ENCODE results near the gene PHKA1. TPM values are rescaled to one million over a fixed set of nuclear protein-coding genes. Genes with fewer than 3 reads are reported as not detected.

Gene PHKA1
- total RNA-seq, 1 experiment from 2014 or later: 15.3 TPM

GRCh38 chrX:72568406-72569092 lies 145.6 kb downstream of the PHKA1 start (continued):
- no peak for TF ChIP-seq SRF (IDR thresholded peaks at IDR 0.05; ENCODE audit: low read depth)
- no peak for TF ChIP-seq TCF7L2 (IDR thresholded peaks at IDR 0.05; ENCODE audit: borderline replicate concordance, extremely low read depth, insufficient read depth, insufficient read length)
- no peak for TF ChIP-seq ATF3 (IDR thresholded peaks at IDR 0.05)
- TF ChIP-seq RAD21 (IDR thresholded peaks at IDR 0.05; ENCODE audit: low read depth): no peak
- TF ChIP-seq YY1 (IDR thresholded peaks at IDR 0.05; ENCODE audit: extremely low read depth, insufficient replicate concordance, low read depth, low read length): no peak

GRCh38 chrX:72566448-72566847 lies 147.7 kb downstream of the PHKA1 start:
- H3K4me1 ChIP-seq (ENCODE audit: control insufficient read depth in 1 of 2, insufficient read depth in 2 of 2, low read length in 2 of 2): no peaks in the 10 kb centered on the region
- no peaks in the 10 kb centered on the region for H4K20me1 ChIP-seq (ENCODE audit: insufficient read depth)
- H3K9ac ChIP-seq (ENCODE audit: low read length): no peak overlapping the region
- DNase-seq (ENCODE audit: low read depth, low spot score): no peak
- no peak overlapping the region for H3K4me3 ChIP-seq (replicated peaks in 1 of 2; ENCODE audit: low read depth in 1 of 2, low read length in 2 of 2)
- no peak overlapping the region for H2AFZ ChIP-seq (ENCODE audit: low read depth, low read length, poor library complexity, severe bottlenecking)
- BruUV-seq (replicated peaks): no TSS peak
- no peaks in the 10 kb centered on the region for H3K9me2 ChIP-seq (ENCODE audit: insufficient read depth)
- peaks cover 0 to 6% of the 10 kb centered on the region in 2 experiments; a peak in 2 of 4 replicates for H3K36me3 ChIP-seq (ENCODE audit: control insufficient read depth in 1 of 2, insufficient read depth in 2 of 2, low read length in 2 of 2)
- RAD21 ChIA-PET (ENCODE audit: low non-redundant PET in 1 of 2, low total read pairs in 2 of 2, uncharacterized antibody in 2 of 2, unreplicated experiment in 2 of 2): no interaction called here
- CTCF ChIA-PET: no interaction called here
- no peak overlapping the region for H3K4me2 ChIP-seq (ENCODE audit: low read length)
- ATAC-seq: no peak
- no peaks in the 10 kb centered on the region for H3K27me3 ChIP-seq (ENCODE audit: insufficient read depth, low read length)
- H3K9me3 ChIP-seq (ENCODE audit: control insufficient read depth in 1 of 2, insufficient read depth in 1 of 2, low read depth in 1 of 2, low read length in 2 of 2): no peaks in the 10 kb centered on the region
- intact Hi-C loops (cut with micrococcal nuclease): no loop called here
- POLR2A ChIA-PET: no interaction called here
- no peak overlapping the region for H3K27ac ChIP-seq (ENCODE audit: low read depth, low read length)
- H3K79me2 ChIP-seq (ENCODE audit: insufficient read depth, low read length): no peaks in the 10 kb centered on the region
- no peak for TF ChIP-seq SP1 (IDR thresholded peaks at IDR 0.05; ENCODE audit: low read depth)
- no peak for TF ChIP-seq EZH2phosphoT487 (IDR thresholded peaks at IDR 0.05; ENCODE audit: borderline replicate concordance)
- TF ChIP-seq SIN3A (IDR thresholded peaks at IDR 0.05; ENCODE audit: low read depth): no peak
- no peak for TF ChIP-seq ZBTB33 (IDR thresholded peaks at IDR 0.05; ENCODE audit: extremely low read depth, insufficient replicate concordance, low read length)
- TF ChIP-seq RAD21 (IDR thresholded peaks at IDR 0.05; ENCODE audit: low read depth): no peak
- TF ChIP-seq ZNF274 (IDR thresholded peaks at IDR 0.05; ENCODE audit: low read depth, low read length): no peak
- no peak for TF ChIP-seq ATF3 (IDR thresholded peaks at IDR 0.05)
- no peak for TF ChIP-seq MAX (IDR thresholded peaks at IDR 0.05)
- TF ChIP-seq CTCF (IDR thresholded peaks at IDR 0.05 in 2 of 3, conservative IDR thresholded peaks at IDR 0.05 in 1 of 3; ENCODE audit: borderline replicate concordance in 1 of 3, insufficient read depth in 1 of 3, low read depth in 2 of 3, low read length in 2 of 3): no peak
- TF ChIP-seq REST (IDR thresholded peaks at IDR 0.05; ENCODE audit: low read depth): no peak
- no peak for TF ChIP-seq TCF7L2 (IDR thresholded peaks at IDR 0.05; ENCODE audit: borderline replicate concordance, extremely low read depth, insufficient read depth, insufficient read length)
- no peak for TF ChIP-seq POLR2AphosphoS5 (IDR thresholded peaks at IDR 0.05; ENCODE audit: low read depth, low read length)
- TF ChIP-seq ELF1 (IDR thresholded peaks at IDR 0.05; ENCODE audit: borderline replicate concordance, low read depth): no peak
